GM12878 (cell line): ENCODE measurements around the gene CCR7.

ENCODE experiments used
- ATF3 ChIP-seq: IDR thresholded peaks from 2 replicates; pipeline ENCODE4 v1.6.1; 2011; ENCODE audit warnings: low read depth, mild to moderate bottlenecking, low read length, moderate library complexity, borderline replicate concordance; ENCODE audit errors: extremely low read depth
- BRCA1 ChIP-seq: IDR thresholded peaks from 2 replicates; pipeline ENCODE4 v1.6.1; 2011; ENCODE audit warnings: low read depth, low read length, improper control_type of control experiment
- CTCF ChIP-seq, 3 experiments: IDR thresholded peaks in 2 of 3; conservative IDR thresholded peaks in 1 of 3; 2 replicates each; pipeline ENCODE4 v1.5.1; 2011; ENCODE audit warnings: low read depth in 3 of 3, low read length in 3 of 3, mild to moderate bottlenecking in 3 of 3, control low read depth in 2 of 3, moderate library complexity in 2 of 3, inconsistent platforms in 1 of 3, mixed read lengths in 1 of 3; ENCODE audit not compliant: control insufficient read depth in 2 of 3, insufficient read depth in 1 of 3; ENCODE audit errors: extremely low read depth in 1 of 3
- EZH2 ChIP-seq: IDR thresholded peaks from 2 replicates; pipeline ENCODE4 v1.6.1; 2012; ENCODE audit warnings: low read depth, mild to moderate bottlenecking, control low read depth, inconsistent platforms, low read length, borderline replicate concordance; ENCODE audit not compliant: control insufficient read depth
- HCFC1 ChIP-seq: fragments of 150-350 bp; IDR thresholded peaks from 2 replicates; pipeline ENCODE4 v1.6.1; 2014; ENCODE audit warnings: low read length
- HDAC6 ChIP-seq: fragments of 200-600 bp; sonication (generic); IDR thresholded peaks from one replicate; pipeline ENCODE4 v1.8.0; 2017; ENCODE audit warnings: antibody characterized with exemption; ENCODE audit not compliant: unreplicated experiment
- JUND ChIP-seq: IDR thresholded peaks from 2 replicates; pipeline ENCODE4 v1.6.1; 2012; ENCODE audit warnings: low read depth, mild to moderate bottlenecking, low read length, improper control_type of control experiment, moderate library complexity
- MXI1 ChIP-seq: fragments of 150-350 bp; IDR thresholded peaks from 2 replicates; pipeline ENCODE4 v1.6.1; 2011; ENCODE audit warnings: low read depth, mild to moderate bottlenecking, inconsistent platforms, low read length, improper control_type of control experiment
- ZZZ3 ChIP-seq: IDR thresholded peaks from 2 replicates; pipeline ENCODE4 v1.6.1; 2011; ENCODE audit warnings: low read depth; ENCODE audit not compliant: control insufficient read depth, insufficient read length
- TF ChIP-seq, protein P1 (sequence below): fragments of 450-650 bp; formaldehyde crosslinking; IDR thresholded peaks from 2 replicates; pipeline ENCODE4 v1.4.0; 2022; ENCODE audit warnings: mild to moderate bottlenecking, moderate library complexity

GRCh38 chr17:40535438-40535837, 29.8 kb downstream of the CCR7 start:
- no peak for TF ChIP-seq EZH2
- TF ChIP-seq, protein P1, sequence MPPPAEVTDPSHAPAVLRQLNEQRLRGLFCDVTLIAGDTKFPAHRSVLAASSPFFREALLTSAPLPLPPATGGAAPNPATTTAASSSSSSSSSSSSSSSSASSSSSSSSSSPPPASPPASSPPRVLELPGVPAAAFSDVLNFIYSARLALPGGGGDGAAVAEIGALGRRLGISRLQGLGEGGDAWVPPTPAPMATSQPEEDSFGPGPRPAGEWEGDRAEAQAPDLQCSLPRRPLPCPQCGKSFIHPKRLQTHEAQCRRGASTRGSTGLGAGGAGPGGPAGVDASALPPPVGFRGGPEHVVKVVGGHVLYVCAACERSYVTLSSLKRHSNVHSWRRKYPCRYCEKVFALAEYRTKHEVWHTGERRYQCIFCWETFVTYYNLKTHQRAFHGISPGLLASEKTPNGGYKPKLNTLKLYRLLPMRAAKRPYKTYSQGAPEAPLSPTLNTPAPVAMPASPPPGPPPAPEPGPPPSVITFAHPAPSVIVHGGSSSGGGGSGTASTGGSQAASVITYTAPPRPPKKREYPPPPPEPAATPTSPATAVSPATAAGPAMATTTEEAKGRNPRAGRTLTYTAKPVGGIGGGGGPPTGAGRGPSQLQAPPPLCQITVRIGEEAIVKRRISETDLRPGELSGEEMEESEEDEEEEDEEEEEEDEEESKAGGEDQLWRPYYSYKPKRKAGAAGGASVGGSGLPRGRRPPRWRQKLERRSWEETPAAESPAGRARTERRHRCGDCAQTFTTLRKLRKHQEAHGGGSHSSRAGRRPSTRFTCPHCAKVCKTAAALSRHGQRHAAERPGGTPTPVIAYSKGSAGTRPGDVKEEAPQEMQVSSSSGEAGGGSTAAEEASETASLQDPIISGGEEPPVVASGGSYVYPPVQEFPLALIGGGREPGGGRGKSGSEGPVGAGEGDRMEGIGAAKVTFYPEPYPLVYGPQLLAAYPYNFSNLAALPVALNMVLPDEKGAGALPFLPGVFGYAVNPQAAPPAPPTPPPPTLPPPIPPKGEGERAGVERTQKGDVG, result no peak
- TF ChIP-seq ATF3, result no peak
- TF ChIP-seq JUND, result no peak
- no peak for TF ChIP-seq CTCF (IDR thresholded peaks at IDR 0.05 in 2 of 3, conservative IDR thresholded peaks at IDR 0.05 in 1 of 3; ENCODE audit: control insufficient read depth in 2 of 3, extremely low read depth in 1 of 3, insufficient read depth in 1 of 3, low read depth in 3 of 3, low read length in 3 of 3)
- no peak for TF ChIP-seq HDAC6
- TF ChIP-seq BRCA1, result no peak
- TF ChIP-seq ZZZ3, result no peak
- TF ChIP-seq HCFC1, result no peak
- TF ChIP-seq MXI1, result no peak
